WERI-Rb-1 (cell line): ENCODE results near the gene USP30.

Experiments used
- DNase-seq: peaks from one replicate; pipeline ENCODE4 v3.0.0-alpha.2; 2020
- H3K27ac ChIP-seq: fragments of 250-450 bp; sonication (Bioruptor Pico); 2 replicates; pipeline ENCODE4 v1.5.1; 2020; ENCODE audit warnings: mild to moderate bottlenecking, moderate library complexity
- H3K27me3 ChIP-seq: fragments of 250-450 bp; sonication (Bioruptor Pico); 2 replicates; pipeline ENCODE4 v1.5.1; 2021; ENCODE audit warnings: mild to moderate bottlenecking, low read depth, moderate library complexity; ENCODE audit not compliant: insufficient read depth, severe bottlenecking
- H3K36me3 ChIP-seq: fragments of 250-450 bp; sonication (Bioruptor Pico); 2 replicates; pipeline ENCODE4 v1.5.1; 2020; ENCODE audit warnings: mild to moderate bottlenecking, moderate library complexity
- H3K4me3 ChIP-seq: 2 replicates; pipeline ENCODE4 v1.5.1; 2011; ENCODE audit warnings: low read depth, mild to moderate bottlenecking, control low read depth, low read length
- H3K9me3 ChIP-seq: fragments of 250-450 bp; sonication (Bioruptor Pico); 2 replicates; pipeline ENCODE4 v1.5.1; 2021; ENCODE audit warnings: mild to moderate bottlenecking, moderate library complexity; ENCODE audit not compliant: severe bottlenecking
- TF ChIP-seq, protein P1 (sequence below): IDR thresholded peaks from 2 replicates; pipeline ENCODE4 v1.5.1; 2011; ENCODE audit warnings: low read depth, mild to moderate bottlenecking, control low read depth, inconsistent platforms, low read length

USP30 gene

DNA sequence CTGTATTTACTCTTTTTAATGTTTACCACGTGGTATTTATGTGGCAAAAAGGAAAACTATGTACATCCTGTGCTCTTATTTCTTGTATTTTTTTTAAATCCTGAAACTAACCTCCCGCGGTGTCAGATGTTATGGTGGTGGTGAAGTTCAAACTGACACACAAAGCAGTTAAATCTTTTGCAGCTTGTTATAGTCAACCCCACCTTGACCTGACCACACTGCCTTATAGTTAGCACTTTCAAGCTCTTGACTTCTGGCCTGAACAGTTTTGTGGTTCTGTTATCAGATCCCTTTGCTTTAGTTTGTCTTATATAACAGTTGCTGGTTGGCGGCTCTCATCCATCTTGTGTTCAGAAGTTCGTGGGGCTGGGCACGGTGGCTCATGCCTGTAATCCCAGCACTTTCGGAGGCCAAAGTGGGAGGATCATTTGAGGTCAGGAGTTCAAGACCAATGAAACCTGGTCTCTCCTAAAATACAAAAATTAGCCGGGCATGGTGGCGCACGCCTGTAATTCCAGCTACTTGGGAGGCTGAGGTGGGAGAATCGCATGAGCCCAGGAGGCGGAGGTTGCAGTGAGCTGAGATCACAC lies 47.1 kb downstream of the USP30 start:
- Histone ChIP-seq H3K4me3 (no peak overlapping the region), H3K36me3 (peaks cover 68% of the 10 kb centered on the region)

DNA sequence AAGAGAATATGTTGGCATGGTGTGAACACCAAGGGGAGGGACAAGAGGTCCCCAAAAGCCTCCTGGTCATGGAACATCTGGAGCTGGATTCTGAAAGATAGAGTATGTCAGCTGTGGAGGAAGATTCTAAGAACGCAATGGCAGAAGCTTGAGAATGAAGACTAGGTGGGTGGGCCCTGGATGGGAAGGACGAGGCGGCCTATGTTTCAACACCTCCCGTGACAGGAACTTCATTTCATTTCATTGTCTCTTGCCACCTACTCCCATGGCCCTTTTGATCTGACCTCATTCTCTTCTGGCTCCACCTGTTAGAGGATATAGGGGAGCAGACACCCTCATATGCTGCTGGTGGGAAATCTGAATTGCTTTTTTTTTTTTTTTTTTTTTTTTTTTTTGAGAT lies 48.4 kb downstream of the USP30 start:
- no peak for DNase-seq
- H3K27ac ChIP-seq = no peak overlapping the region
- H3K4me3 ChIP-seq = no peak overlapping the region
- TF ChIP-seq, protein P1, sequence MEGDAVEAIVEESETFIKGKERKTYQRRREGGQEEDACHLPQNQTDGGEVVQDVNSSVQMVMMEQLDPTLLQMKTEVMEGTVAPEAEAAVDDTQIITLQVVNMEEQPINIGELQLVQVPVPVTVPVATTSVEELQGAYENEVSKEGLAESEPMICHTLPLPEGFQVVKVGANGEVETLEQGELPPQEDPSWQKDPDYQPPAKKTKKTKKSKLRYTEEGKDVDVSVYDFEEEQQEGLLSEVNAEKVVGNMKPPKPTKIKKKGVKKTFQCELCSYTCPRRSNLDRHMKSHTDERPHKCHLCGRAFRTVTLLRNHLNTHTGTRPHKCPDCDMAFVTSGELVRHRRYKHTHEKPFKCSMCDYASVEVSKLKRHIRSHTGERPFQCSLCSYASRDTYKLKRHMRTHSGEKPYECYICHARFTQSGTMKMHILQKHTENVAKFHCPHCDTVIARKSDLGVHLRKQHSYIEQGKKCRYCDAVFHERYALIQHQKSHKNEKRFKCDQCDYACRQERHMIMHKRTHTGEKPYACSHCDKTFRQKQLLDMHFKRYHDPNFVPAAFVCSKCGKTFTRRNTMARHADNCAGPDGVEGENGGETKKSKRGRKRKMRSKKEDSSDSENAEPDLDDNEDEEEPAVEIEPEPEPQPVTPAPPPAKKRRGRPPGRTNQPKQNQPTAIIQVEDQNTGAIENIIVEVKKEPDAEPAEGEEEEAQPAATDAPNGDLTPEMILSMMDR = no peak
- H3K36me3 ChIP-seq = peaks cover 80% of the 10 kb centered on the region
- no peaks in the 10 kb centered on the region for H3K27me3 ChIP-seq
- H3K9me3 ChIP-seq = no peaks in the 10 kb centered on the region

More for the DNA sequence above, 47.1 kb downstream of the USP30 start:
- TF ChIP-seq, protein P1 = no peak
- DNase-seq = no peak
- no peak overlapping the region for H3K27ac ChIP-seq
- no peaks in the 10 kb centered on the region for H3K27me3 ChIP-seq
- no peaks in the 10 kb centered on the region for H3K9me3 ChIP-seq

DNA sequence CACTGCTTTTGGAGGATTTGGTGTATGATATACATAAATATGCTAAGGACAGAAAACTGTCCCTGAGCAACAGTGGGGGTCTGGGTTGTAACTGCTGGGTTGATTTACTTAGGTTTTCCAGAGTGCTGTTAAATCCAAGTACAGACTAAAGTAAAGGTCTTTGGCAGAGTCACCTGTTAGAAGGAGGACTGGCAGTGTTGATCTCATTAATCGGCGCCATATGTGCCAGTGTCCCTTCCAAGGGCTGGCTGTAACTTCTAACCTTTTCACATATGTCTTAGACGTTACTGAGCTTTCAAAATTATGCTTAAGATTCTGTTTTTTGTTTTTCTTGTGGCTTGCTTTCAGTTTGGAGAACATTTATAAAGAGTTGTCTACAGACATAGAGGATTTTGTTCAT lies 50.1 kb downstream of the USP30 start:
- Histone ChIP-seq H3K27me3 (no peaks in the 10 kb centered on the region), H3K36me3 (peaks cover 93% of the 10 kb centered on the region), H3K9me3 (no peaks in the 10 kb centered on the region), H3K4me3 (no peak overlapping the region), H3K27ac (no peak overlapping the region)
- DNase-seq = no peak
- TF ChIP-seq, protein P1 = no peak

DNA sequence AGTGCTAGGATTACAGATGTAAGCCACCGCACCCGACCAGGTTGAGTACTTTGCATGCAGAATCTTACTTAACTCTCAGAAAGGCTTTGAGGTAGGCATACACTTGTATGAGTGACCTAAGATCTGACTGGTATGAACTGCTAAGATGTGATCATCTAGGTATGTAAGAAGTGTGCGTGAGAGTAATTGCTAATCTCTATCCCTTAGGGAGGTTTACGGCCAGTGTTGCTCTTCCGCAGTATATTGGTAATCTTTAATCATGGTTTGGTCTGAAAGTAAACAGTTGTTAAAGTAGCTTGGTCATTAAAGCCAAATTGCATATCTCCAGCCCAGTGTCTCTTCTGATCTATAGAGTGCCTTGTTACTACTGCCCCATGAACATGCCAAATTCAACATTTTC lies 52.8 kb downstream of the USP30 start:
- H3K4me3 ChIP-seq = no peak overlapping the region
- H3K27me3 ChIP-seq = no peaks in the 10 kb centered on the region
- peaks cover 91% of the 10 kb centered on the region for H3K36me3 ChIP-seq
- DNase-seq = no peak
- no peak overlapping the region for H3K27ac ChIP-seq
- TF ChIP-seq, protein P1 = no peak
- H3K9me3 ChIP-seq = no peaks in the 10 kb centered on the region

DNA sequence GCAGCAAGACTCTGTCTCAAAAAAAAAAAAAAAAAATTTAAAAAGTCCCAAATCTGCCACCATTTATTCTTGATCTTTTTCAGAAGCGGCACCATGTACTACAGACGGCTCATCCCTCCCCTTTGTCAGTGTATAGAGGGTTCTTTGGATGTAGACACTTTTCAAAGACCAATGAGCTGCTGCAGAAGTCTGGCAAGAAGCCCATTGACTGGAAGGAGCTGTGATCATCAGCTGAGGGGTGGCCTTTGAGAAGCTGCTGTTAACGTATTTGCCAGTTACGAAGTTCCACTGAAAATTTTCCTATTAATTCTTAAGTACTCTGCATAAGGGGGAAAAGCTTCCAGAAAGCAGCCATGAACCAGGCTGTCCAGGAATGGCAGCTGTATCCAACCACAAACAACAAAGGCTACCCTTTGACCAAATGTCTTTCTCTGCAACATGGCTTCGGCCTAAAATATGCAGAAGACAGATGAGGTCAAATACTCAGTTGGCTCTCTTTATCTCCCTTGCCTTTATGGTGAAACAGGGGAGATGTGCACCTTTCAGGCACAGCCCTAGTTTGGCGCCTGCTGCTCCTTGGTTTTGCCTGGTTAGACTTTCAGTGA lies 57.5 kb downstream of the USP30 start:
- TF ChIP-seq, protein P1 = no peak
- 0 out of 2 replicates have a peak overlapping the region, but pooled peaks have one; percentile 34 for H3K27ac ChIP-seq
- DNase-seq = no peak

DNA sequence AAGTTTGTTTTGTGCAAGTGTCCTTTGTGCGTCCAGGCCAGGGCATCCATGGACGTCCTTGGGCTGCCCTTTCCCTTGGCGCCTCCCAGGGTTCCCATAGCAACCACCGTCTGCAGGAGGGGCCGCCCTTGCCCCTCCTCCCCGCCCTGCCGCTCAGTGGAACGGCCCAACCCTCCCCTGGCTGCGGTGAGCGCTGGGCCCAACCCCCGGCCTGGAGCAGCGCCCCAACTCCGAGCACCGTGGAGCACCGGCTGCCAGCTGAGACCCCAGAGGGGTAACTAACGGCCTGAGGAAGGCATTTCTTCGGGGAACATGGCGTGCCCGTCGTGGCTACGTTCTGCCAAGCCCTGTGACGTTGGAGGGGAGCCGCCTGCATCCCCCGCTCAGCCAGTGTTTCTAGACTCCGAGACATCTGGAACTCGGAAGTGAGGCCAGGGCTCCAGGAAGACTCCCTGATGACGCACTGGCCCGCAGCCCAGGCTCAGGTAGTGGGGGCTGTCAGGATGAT lies 58.7 kb downstream of the USP30 start:
- Histone ChIP-seq H3K27me3 (no peaks in the 10 kb centered on the region), H3K27ac (peak overlapping the region; percentile 63), H3K4me3 (no peak overlapping the region), H3K9me3 (no peaks in the 10 kb centered on the region), H3K36me3 (peaks cover 51% of the 10 kb centered on the region)
- TF ChIP-seq, protein P1 = no peak
- peak; percentile 72 for DNase-seq

More for the DNA sequence above, 57.5 kb downstream of the USP30 start:
- H3K27me3 ChIP-seq = no peaks in the 10 kb centered on the region
- H3K36me3 ChIP-seq = peaks cover 63% of the 10 kb centered on the region
- H3K9me3 ChIP-seq = no peaks in the 10 kb centered on the region
- H3K4me3 ChIP-seq = no peak overlapping the region
